SHP77 (cell line): ENCODE data around the gene ITGA2.
"Not testable (repeated sequence)": the region's sequence is repeated elsewhere in the genome, so short reads cannot be mapped to it uniquely, and the experiment has no call there.

ENCODE experiments used
- DNase-seq, 2 experiments: peaks; one replicate each; lab custom pipeline; 2025; lab: John Stamatoyannopoulos, UW

Gene ITGA2

GRCh38 chr5:52989025-52989780 lies at the start of gene ITGA2:
ITGA2 (plus strand) TSS chr5:52989352; CDS start chr5:52989469, 117 bp downstream.
- DNase-seq, result no peak

- no peak for DNase-seq
Observed at GRCh38 chr5:52943285-52943684, 45.9 kb upstream of the ITGA2 start.

- DNase-seq, result no peak
Observed at GRCh38 chr5:52943808-52944207, 45.3 kb upstream of the ITGA2 start.

GRCh38 chr5:52945040-52945439 lies 44.1 kb upstream of the ITGA2 start:
- DNase-seq, result no peak

GRCh38 chr5:52947208-52947607 lies 41.9 kb upstream of the ITGA2 start:
- no peak for DNase-seq

GRCh38 chr5:52947851-52948250 lies 41.3 kb upstream of the ITGA2 start:
- DNase-seq, result no peak

- DNase-seq, result peak; percentile 33 to 47
Observed at GRCh38 chr5:52948418-52949076, 40.6 kb upstream of the ITGA2 start.

- no peak for DNase-seq
Observed at GRCh38 chr5:52950686-52951085, 38.5 kb upstream of the ITGA2 start.

GRCh38 chr5:52952483-52952882 lies 36.7 kb upstream of the ITGA2 start:
- no peak for DNase-seq

GRCh38 chr5:52956014-52956413 lies 33.1 kb upstream of the ITGA2 start:
- DNase-seq, result no peak

GRCh38 chr5:52956915-52957747 lies 32.0 kb upstream of the ITGA2 start:
- no peak for DNase-seq

- no peak for DNase-seq
Observed at GRCh38 chr5:52961274-52961681, 27.9 kb upstream of the ITGA2 start.

GRCh38 chr5:52963636-52964035 lies 25.5 kb upstream of the ITGA2 start:
- DNase-seq, result no peak

GRCh38 chr5:52964138-52964537 lies 25.0 kb upstream of the ITGA2 start:
- no peak for DNase-seq

GRCh38 chr5:52976157-52976556 lies 13.0 kb upstream of the ITGA2 start:
- not testable (repeated sequence) for DNase-seq

- DNase-seq, result no peak
Observed at GRCh38 chr5:52977264-52977897, 11.8 kb upstream of the ITGA2 start.

- no peak for DNase-seq
Observed at GRCh38 chr5:52981507-52981906, 7.6 kb upstream of the ITGA2 start.

- no peak for DNase-seq
Observed at GRCh38 chr5:52983731-52984636, 5.2 kb upstream of the ITGA2 start.

- no peak for DNase-seq
Observed at GRCh38 chr5:52985306-52985705, 3.8 kb upstream of the ITGA2 start.

- DNase-seq, result no peak
Observed at GRCh38 chr5:52987711-52988331, 1.3 kb upstream of the ITGA2 start.
